ENCODE data around the gene MARCHF6.
"Not testable (repeated sequence)": the region's sequence is repeated elsewhere in the genome, so short reads cannot be mapped to it uniquely, and the experiment has no call there.

MARCHF6 gene

GRCh38 chr5:10377081-10377480 is 23.6 kb downstream of the MARCHF6 start:
- FAIRE-seq = no peak

- FAIRE-seq = no peak
These were observed 28.3 kb downstream of the MARCHF6 start for GRCh38 chr5:10381803-10382202.

- no peak for FAIRE-seq
These were observed 31.0 kb downstream of the MARCHF6 start for GRCh38 chr5:10384483-10384882.

GRCh38 chr5:10387690-10388089 is 34.2 kb downstream of the MARCHF6 start:
- no peak for FAIRE-seq

GRCh38 chr5:10391130-10391529 is 37.6 kb downstream of the MARCHF6 start:
- no peak for FAIRE-seq

GRCh38 chr5:10392567-10393328 is 39.3 kb downstream of the MARCHF6 start:
- not testable (repeated sequence) for FAIRE-seq

- no peak for FAIRE-seq
These were observed 40.0 kb downstream of the MARCHF6 start for GRCh38 chr5:10393491-10393890.

- no peak for FAIRE-seq
These were observed 43.1 kb downstream of the MARCHF6 start for GRCh38 chr5:10396552-10396951.

- FAIRE-seq = no peak
These were observed 46.3 kb downstream of the MARCHF6 start for GRCh38 chr5:10399839-10400238.

GRCh38 chr5:10400411-10400810 is 46.9 kb downstream of the MARCHF6 start:
- no peak for FAIRE-seq

GRCh38 chr5:10400831-10401230 is 47.3 kb downstream of the MARCHF6 start:
- FAIRE-seq = no peak

- FAIRE-seq = no peak
These were observed 48.0 kb downstream of the MARCHF6 start for GRCh38 chr5:10401498-10401897.
